BE2C (cell line): Measurements from ENCODE around the gene HUS1.
"Not testable (repeated sequence)": the region's sequence is repeated elsewhere in the genome, so short reads cannot be mapped to it uniquely, and the experiment has no call there.

ENCODE experiments used
- DNase-seq: peaks from one replicate; pipeline ENCODE4 v3.0.0-alpha.2; 2020
- H3K27me3 ChIP-seq: fragments of 250-450 bp; sonication (Bioruptor Pico); 2 replicates; pipeline ENCODE4 v1.5.1; 2020; ENCODE audit warnings: mild to moderate bottlenecking
- H3K36me3 ChIP-seq: fragments of 250-450 bp; sonication (Bioruptor Pico); 2 replicates; pipeline ENCODE4 v1.5.1; 2020; ENCODE audit warnings: mild to moderate bottlenecking
- H3K4me1 ChIP-seq: fragments of 250-450 bp; sonication (Bioruptor Pico); 2 replicates; pipeline ENCODE4 v1.5.1; 2020
- H3K4me3 ChIP-seq: 2 replicates; pipeline ENCODE4 v1.5.1; 2011; ENCODE audit warnings: low read depth, low read length
- H3K9me3 ChIP-seq: fragments of 250-450 bp; sonication (Bioruptor Pico); 2 replicates; pipeline ENCODE4 v1.5.1; 2020
- TF ChIP-seq, protein P1 (sequence below): IDR thresholded peaks from 2 replicates; pipeline ENCODE4 v1.5.1; 2012; ENCODE audit warnings: mild to moderate bottlenecking, low read depth, low read length

Gene HUS1

DNA sequence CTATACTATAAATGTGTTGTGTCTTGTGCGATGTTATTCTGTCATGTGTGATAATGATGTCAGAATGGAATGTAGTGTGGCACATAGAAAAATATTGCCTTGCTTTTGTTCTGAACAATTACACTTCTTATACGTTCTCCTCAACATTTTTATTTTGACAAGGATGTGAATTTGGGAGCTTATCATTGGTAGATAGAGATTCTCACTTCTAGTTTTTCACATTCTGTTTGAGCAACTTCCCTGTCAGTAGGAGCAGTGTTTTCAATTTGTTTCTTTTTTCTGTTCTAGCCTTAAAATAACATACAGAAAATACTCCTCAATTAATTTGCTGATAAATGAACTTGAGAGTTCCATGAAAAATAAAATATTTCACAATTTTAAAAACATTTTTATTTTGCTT lies 31.9 kb upstream of the HUS1 start:
- H3K9me3 ChIP-seq, result no peaks in the 10 kb centered on the region
- H3K4me3 ChIP-seq, result no peak overlapping the region
- H3K4me1 ChIP-seq, result no peaks in the 10 kb centered on the region
- no peak for DNase-seq
- no peaks in the 10 kb centered on the region for H3K36me3 ChIP-seq
- H3K27me3 ChIP-seq, result no peaks in the 10 kb centered on the region
- TF ChIP-seq, protein P1, sequence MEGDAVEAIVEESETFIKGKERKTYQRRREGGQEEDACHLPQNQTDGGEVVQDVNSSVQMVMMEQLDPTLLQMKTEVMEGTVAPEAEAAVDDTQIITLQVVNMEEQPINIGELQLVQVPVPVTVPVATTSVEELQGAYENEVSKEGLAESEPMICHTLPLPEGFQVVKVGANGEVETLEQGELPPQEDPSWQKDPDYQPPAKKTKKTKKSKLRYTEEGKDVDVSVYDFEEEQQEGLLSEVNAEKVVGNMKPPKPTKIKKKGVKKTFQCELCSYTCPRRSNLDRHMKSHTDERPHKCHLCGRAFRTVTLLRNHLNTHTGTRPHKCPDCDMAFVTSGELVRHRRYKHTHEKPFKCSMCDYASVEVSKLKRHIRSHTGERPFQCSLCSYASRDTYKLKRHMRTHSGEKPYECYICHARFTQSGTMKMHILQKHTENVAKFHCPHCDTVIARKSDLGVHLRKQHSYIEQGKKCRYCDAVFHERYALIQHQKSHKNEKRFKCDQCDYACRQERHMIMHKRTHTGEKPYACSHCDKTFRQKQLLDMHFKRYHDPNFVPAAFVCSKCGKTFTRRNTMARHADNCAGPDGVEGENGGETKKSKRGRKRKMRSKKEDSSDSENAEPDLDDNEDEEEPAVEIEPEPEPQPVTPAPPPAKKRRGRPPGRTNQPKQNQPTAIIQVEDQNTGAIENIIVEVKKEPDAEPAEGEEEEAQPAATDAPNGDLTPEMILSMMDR, result no peak

DNA sequence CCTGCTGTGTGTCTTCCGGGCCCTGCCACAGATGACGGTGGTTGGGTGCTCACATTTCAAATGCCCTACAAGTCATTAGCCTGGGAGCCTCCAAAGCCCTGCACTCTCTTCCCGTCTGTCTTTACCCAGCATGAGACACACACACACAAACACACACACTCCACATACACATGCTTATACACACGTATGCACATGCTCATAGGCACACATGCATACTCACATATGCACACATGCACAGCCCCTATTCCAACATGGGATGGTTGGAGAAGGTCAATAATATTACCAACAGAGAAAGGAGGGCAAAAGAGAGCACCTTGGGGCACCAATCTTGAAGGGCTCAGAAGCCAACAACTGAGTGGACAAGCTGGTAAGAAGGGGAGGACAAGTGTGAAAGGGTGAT lies 30.5 kb upstream of the HUS1 start:
- no peak for DNase-seq
- TF ChIP-seq, protein P1, result no peak
- H3K9me3 ChIP-seq, result no peaks in the 10 kb centered on the region
- H3K4me3 ChIP-seq, result no peak overlapping the region
- H3K4me1 ChIP-seq, result no peaks in the 10 kb centered on the region
- H3K36me3 ChIP-seq, result no peaks in the 10 kb centered on the region
- H3K27me3 ChIP-seq, result no peaks in the 10 kb centered on the region

DNA sequence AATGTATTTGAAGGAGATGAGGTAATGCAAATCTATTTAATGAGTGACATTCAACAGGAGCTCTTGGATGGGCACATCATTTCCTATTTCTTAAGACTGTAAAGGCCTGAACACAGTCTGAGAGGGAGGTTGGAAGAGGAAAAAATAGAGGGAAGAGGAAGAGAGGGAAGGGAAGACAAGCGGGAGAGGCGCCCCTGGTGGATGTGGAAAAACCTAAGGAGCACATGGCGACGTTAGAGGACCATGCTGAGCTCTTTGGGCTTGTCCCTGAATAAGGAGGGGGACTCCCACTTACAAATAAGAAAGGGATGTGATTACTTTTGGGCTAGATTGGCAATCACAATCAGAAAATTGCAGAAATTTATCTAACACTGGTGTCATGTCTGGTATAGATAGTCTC lies 29.8 kb upstream of the HUS1 start:
- no peak for DNase-seq
- Histone ChIP-seq H3K36me3 (no peaks in the 10 kb centered on the region), H3K4me3 (no peak overlapping the region), H3K27me3 (no peaks in the 10 kb centered on the region), H3K9me3 (no peaks in the 10 kb centered on the region), H3K4me1 (no peaks in the 10 kb centered on the region)
- TF ChIP-seq, protein P1, result no peak

DNA sequence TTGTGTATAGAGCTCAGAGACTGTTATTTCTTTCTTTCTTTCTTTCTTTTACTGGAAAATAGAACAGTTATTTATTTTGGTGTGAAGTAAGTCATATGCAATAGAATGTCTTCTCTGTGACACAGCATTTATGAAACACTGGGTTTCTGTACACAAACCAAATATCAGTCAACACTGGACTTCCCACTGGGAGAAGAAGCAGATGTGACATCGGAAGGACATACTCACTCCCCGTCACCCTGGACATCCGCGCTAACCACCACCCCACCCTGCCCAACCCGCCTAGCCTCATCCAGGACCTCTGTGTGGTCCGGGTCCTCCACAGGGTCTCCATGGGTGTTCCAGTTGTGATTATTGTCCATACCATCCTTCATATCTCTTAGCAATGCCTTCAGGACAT lies 27.5 kb upstream of the HUS1 start:
- no peak for DNase-seq
- no peaks in the 10 kb centered on the region for H3K9me3 ChIP-seq
- H3K27me3 ChIP-seq, result no peaks in the 10 kb centered on the region
- H3K4me1 ChIP-seq, result no peaks in the 10 kb centered on the region
- TF ChIP-seq, protein P1, result no peak
- no peaks in the 10 kb centered on the region for H3K36me3 ChIP-seq
- H3K4me3 ChIP-seq, result no peak overlapping the region

DNA sequence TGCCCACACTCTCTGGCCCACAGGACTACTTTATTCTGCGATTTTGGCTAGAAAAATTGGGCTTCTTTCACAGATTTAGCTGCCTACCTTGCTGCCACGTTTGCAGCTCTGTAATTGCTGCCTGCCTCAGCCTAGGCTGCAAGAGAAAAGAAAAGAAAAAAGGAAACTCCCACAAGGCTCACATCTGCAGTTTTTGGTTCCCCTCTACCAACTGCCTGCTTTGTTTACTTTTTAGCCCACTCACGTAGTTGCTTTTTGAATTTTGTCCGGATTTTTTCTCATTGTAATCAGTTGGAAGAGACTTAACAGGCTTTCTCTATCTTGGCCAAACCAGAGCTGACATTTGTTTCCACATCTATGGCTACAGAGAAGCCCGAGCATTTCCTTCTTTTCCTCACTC lies 25.2 kb upstream of the HUS1 start:
- no peak for DNase-seq
- Histone ChIP-seq H3K9me3 (no peaks in the 10 kb centered on the region), H3K4me3 (no peak overlapping the region), H3K36me3 (no peaks in the 10 kb centered on the region), H3K27me3 (no peaks in the 10 kb centered on the region), H3K4me1 (no peaks in the 10 kb centered on the region)
- TF ChIP-seq, protein P1, result no peak

DNA sequence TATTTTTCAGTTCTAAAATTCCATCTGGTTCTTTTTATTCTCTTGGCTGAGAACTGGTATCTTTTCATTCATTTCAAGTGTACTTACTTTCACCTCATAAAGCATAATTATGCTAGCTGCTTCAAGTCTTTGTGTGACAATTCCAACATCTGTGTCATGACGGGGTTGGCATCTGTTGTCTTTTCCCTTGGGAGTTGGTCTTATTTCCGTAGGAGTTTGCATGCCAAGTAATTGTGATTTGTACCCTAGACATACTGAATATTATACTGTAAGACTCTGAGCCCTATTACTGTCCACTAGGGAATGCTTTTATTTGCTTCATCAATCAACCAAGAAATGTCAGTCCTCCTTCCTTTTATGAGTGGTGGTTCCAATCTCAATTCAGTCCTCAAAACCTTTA lies 24.6 kb upstream of the HUS1 start:
- no peak for DNase-seq
- Histone ChIP-seq H3K4me3 (no peak overlapping the region), H3K4me1 (no peaks in the 10 kb centered on the region), H3K36me3 (no peaks in the 10 kb centered on the region), H3K9me3 (no peaks in the 10 kb centered on the region), H3K27me3 (no peaks in the 10 kb centered on the region)
- TF ChIP-seq, protein P1, result no peak

DNA sequence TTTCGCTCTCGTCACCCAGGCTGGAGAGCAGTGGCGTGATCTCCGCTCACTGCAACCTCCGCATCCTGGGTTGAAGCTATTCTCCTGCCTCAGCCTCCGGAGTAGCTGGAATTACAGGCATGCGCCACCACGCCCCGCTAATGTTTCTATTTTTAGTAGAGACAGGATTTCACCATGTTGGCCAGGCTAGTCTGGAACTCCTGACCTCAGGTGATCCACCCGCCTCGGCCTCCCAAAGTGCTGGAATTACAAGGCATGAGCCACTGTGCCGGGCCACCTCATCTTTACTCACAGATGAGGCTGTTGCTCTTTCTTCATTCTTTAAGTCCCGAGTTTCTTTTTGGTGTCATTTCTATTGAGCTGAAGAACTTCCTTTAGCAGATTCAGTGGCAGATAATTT lies 20.7 kb upstream of the HUS1 start:
- H3K27me3 ChIP-seq, H3K4me3 ChIP-seq, H3K4me1 ChIP-seq, H3K36me3 ChIP-seq, H3K9me3 ChIP-seq, DNase-seq: not testable (repeated sequence)
